Measurements from ENCODE around the gene TTYH1.
"Not testable (repeated sequence)": the region's sequence is repeated elsewhere in the genome, so short reads cannot be mapped to it uniquely, and the experiment has no call there.

The TTYH1 gene

GRCh38 chr19:54415208-54415900 is at the start of gene TTYH1:
Gene TTYH1 (plus strand): TSS chr19:54415464. CDS start chr19:54415553, 89 bp downstream.
- H3K27me3 ChIP-seq (ENCODE audit: low read depth, low read length) = peaks cover 31% of the 10 kb centered on the region
- peak within 1 kb of the TSS in 1 of 2 donors; percentile 45 for H3K4me3 ChIP-seq (ENCODE audit: low read depth in 1 of 2, low read length in 2 of 2)
- no peak within 1 kb of the TSS for H3K27ac ChIP-seq (ENCODE audit: low read length)
- H3K4me1 ChIP-seq (ENCODE audit: control insufficient read depth in 1 of 2, insufficient read depth in 2 of 2, low read length in 2 of 2) = peaks cover 0 to 9% of the 10 kb centered on the region in 2 donors
- no peaks in the 10 kb centered on the region for H3K9me3 ChIP-seq (ENCODE audit: control insufficient read depth in 1 of 2, low read length in 2 of 2)
- no peaks in the 10 kb centered on the region for H3K36me3 ChIP-seq (ENCODE audit: control insufficient read depth in 1 of 2, insufficient read depth in 2 of 2, low read length in 2 of 2)

DNA sequence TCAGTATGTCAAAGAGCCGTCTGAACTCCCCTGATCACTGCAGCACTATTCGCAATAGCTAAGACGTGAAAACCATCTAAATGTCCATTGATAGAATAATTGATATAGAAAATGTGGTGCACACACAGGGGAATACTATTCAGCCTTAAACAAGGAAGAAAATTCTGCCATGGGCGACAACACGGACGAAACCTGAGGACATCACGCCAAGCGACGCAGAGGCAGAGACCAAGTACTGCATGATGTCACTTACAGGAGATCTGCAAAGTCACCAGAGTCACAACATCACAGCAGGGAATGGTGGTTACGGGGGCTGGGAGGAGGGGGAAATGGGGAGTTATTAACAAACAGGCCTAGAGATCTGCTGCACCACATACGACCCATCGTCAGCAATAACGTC is 49.5 kb upstream of the TTYH1 start:
- H3K27me3 ChIP-seq (ENCODE audit: low read depth, low read length); H3K27ac ChIP-seq (ENCODE audit: low read length); H3K4me3 ChIP-seq (ENCODE audit: low read depth in 1 of 2, low read length in 2 of 2); H3K4me1 ChIP-seq (ENCODE audit: control insufficient read depth in 1 of 2, insufficient read depth in 2 of 2, low read length in 2 of 2); H3K9me3 ChIP-seq (ENCODE audit: control insufficient read depth in 1 of 2, low read length in 2 of 2); H3K36me3 ChIP-seq (ENCODE audit: control insufficient read depth in 1 of 2, insufficient read depth in 2 of 2, low read length in 2 of 2): not testable (repeated sequence)

GRCh38 chr19:54366811-54367210 is 48.5 kb upstream of the TTYH1 start:
- H3K4me3 ChIP-seq (ENCODE audit: low read depth in 1 of 2, low read length in 2 of 2) = no peak overlapping the region
- no peak overlapping the region for H3K27ac ChIP-seq (ENCODE audit: low read length)
- no peaks in the 10 kb centered on the region for H3K9me3 ChIP-seq (ENCODE audit: control insufficient read depth in 1 of 2, low read length in 2 of 2)
- no peaks in the 10 kb centered on the region for H3K36me3 ChIP-seq (ENCODE audit: control insufficient read depth in 1 of 2, insufficient read depth in 2 of 2, low read length in 2 of 2)
- H3K4me1 ChIP-seq (ENCODE audit: control insufficient read depth in 1 of 2, insufficient read depth in 2 of 2, low read length in 2 of 2) = no peaks in the 10 kb centered on the region
- no peaks in the 10 kb centered on the region for H3K27me3 ChIP-seq (ENCODE audit: low read depth, low read length)

DNA sequence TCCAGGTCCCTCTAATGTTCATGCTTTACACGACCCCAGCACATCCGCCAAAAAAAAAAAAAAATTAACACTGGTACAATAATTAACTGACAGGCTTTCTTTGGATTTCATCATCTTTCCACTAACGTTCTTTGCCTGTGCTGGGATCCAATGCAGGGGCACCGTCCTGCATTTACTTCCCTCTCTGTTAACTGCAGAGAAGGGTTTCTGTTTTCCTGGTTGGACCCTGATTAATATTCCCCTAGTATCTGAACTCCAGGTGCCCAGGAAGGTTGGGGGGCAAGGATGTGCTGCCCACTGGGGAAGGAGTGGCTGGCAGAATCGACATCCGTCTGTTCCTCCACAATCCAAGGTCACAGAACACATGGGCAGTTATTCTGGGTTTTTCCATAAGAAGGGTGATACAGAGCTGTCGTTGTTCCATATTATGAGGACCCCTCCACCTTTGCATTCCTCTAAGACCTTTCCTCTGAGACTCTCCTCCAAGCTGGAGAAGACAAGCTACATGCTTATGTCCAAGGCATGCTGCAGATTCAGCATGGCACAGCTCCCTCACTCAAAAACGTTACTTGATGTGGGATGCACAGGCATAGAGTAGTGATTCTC is 46.1 kb upstream of the TTYH1 start:
- H3K27ac ChIP-seq (ENCODE audit: low read length) = no peak overlapping the region
- H3K4me1 ChIP-seq (ENCODE audit: control insufficient read depth in 1 of 2, insufficient read depth in 2 of 2, low read length in 2 of 2) = no peaks in the 10 kb centered on the region
- no peaks in the 10 kb centered on the region for H3K36me3 ChIP-seq (ENCODE audit: control insufficient read depth in 1 of 2, insufficient read depth in 2 of 2, low read length in 2 of 2)
- no peaks in the 10 kb centered on the region for H3K27me3 ChIP-seq (ENCODE audit: low read depth, low read length)
- peak overlapping the region in 1 of 2 donors; percentile 23 for H3K4me3 ChIP-seq (ENCODE audit: low read depth in 1 of 2, low read length in 2 of 2)
- no peaks in the 10 kb centered on the region for H3K9me3 ChIP-seq (ENCODE audit: control insufficient read depth in 1 of 2, low read length in 2 of 2)

GRCh38 chr19:54369688-54370433 is 45.4 kb upstream of the TTYH1 start:
- H3K4me1 ChIP-seq (ENCODE audit: control insufficient read depth in 1 of 2, insufficient read depth in 2 of 2, low read length in 2 of 2); H3K27ac ChIP-seq (ENCODE audit: low read length); H3K4me3 ChIP-seq (ENCODE audit: low read depth in 1 of 2, low read length in 2 of 2); H3K27me3 ChIP-seq (ENCODE audit: low read depth, low read length); H3K36me3 ChIP-seq (ENCODE audit: control insufficient read depth in 1 of 2, insufficient read depth in 2 of 2, low read length in 2 of 2); H3K9me3 ChIP-seq (ENCODE audit: control insufficient read depth in 1 of 2, low read length in 2 of 2): not testable (repeated sequence)

GRCh38 chr19:54370434-54370796 is 44.8 kb upstream of the TTYH1 start:
- H3K27ac ChIP-seq (ENCODE audit: low read length); H3K4me3 ChIP-seq (ENCODE audit: low read depth in 1 of 2, low read length in 2 of 2); H3K4me1 ChIP-seq (ENCODE audit: control insufficient read depth in 1 of 2, insufficient read depth in 2 of 2, low read length in 2 of 2); H3K27me3 ChIP-seq (ENCODE audit: low read depth, low read length); H3K9me3 ChIP-seq (ENCODE audit: control insufficient read depth in 1 of 2, low read length in 2 of 2); H3K36me3 ChIP-seq (ENCODE audit: control insufficient read depth in 1 of 2, insufficient read depth in 2 of 2, low read length in 2 of 2): not testable (repeated sequence)

- not testable (repeated sequence) for H3K27ac ChIP-seq (ENCODE audit: low read length); H3K4me3 ChIP-seq (ENCODE audit: low read depth in 1 of 2, low read length in 2 of 2); H3K4me1 ChIP-seq (ENCODE audit: control insufficient read depth in 1 of 2, insufficient read depth in 2 of 2, low read length in 2 of 2); H3K9me3 ChIP-seq (ENCODE audit: control insufficient read depth in 1 of 2, low read length in 2 of 2); H3K27me3 ChIP-seq (ENCODE audit: low read depth, low read length); H3K36me3 ChIP-seq (ENCODE audit: control insufficient read depth in 1 of 2, insufficient read depth in 2 of 2, low read length in 2 of 2)
These were observed 43.8 kb upstream of the TTYH1 start for GRCh38 chr19:54371453-54371852.

DNA sequence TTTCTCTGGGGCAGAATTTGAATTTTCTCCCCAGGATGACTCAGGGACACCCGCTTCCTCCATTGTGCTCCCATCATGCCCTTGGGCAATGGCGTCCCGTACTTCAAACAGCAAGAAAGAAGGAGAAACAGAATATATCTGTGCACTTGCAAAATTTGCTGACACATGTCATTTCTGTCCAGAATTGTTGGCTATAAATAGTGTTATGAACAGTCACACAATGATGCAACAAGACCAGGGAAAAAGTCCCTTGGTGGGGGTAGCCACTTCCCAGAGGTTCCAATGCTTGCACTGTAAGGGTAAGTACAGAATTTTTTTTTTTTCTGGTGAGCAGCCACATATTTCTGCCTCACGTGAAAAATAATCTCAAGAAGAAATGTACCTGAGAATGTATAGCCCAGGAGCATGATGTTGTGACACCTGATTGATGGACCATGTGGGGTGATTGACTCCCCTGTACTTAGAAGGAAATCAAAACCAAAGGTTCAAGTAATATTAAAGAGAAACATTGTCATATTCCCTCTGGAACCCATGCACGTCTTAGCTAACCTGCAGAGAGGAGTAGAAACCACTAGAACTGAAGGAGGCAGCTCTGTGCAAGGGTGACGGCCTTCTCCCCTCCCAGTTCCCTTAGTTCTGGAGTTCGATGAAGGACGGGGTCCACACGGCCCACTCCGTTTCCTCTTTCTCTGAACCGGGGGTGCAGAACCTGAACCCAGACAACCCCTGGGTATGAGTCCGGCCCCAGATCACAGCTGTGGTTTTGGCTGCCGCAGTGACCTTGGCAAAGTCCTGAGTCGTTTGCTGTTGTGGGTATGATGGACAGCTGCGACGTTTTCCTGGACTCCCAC is 41.3 kb upstream of the TTYH1 start:
- H3K4me3 ChIP-seq (ENCODE audit: low read depth in 1 of 2, low read length in 2 of 2) = no peak overlapping the region
- no peaks in the 10 kb centered on the region for H3K36me3 ChIP-seq (ENCODE audit: control insufficient read depth in 1 of 2, insufficient read depth in 2 of 2, low read length in 2 of 2)
- no peak overlapping the region for H3K27ac ChIP-seq (ENCODE audit: low read length)
- H3K9me3 ChIP-seq (ENCODE audit: control insufficient read depth in 1 of 2, low read length in 2 of 2) = no peaks in the 10 kb centered on the region
- no peaks in the 10 kb centered on the region for H3K27me3 ChIP-seq (ENCODE audit: low read depth, low read length)
- H3K4me1 ChIP-seq (ENCODE audit: control insufficient read depth in 1 of 2, insufficient read depth in 2 of 2, low read length in 2 of 2) = no peaks in the 10 kb centered on the region

DNA sequence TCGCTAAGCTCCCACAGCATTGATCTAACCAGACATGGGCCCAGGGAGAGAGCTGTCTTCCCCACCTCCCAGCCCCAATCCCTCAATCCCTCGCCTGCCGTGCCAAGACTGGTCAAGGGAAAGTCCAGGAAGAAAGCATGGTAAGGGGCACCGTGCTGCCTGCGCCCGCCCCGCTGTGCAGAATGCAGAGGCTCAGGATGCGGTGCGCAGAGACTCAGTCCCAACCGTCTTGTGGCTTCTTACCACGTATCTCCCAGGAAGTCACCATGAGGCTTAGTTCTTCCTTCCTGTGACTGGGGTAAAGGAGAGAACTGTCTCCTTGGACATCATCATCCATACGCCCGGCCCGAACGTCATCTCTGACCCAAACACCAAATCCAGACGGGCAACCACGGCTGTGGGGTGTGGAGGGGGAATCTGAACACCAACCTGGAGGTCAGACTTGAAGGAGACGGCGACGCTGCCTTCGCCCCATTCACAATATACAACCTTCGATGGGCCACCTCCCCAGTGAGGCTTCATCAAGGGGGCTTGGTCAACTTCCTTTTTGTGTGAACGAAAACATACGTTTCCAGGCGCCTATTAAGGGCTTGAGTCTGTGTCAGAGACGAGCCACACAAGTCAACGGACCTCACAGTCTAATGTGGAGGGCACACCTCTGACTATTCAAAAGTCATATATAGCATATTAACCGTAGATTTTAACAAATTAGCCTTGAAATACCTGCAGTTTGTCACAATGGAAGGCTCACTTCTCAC is 39.9 kb upstream of the TTYH1 start:
- H3K9me3 ChIP-seq (ENCODE audit: control insufficient read depth in 1 of 2, low read length in 2 of 2); H3K4me3 ChIP-seq (ENCODE audit: low read depth in 1 of 2, low read length in 2 of 2); H3K36me3 ChIP-seq (ENCODE audit: control insufficient read depth in 1 of 2, insufficient read depth in 2 of 2, low read length in 2 of 2); H3K4me1 ChIP-seq (ENCODE audit: control insufficient read depth in 1 of 2, insufficient read depth in 2 of 2, low read length in 2 of 2); H3K27me3 ChIP-seq (ENCODE audit: low read depth, low read length): not testable (repeated sequence)
- peak overlapping the region; percentile 21 for H3K27ac ChIP-seq (ENCODE audit: low read length)

GRCh38 chr19:54376610-54377285 is 38.5 kb upstream of the TTYH1 start:
- no peak overlapping the region for H3K4me3 ChIP-seq (ENCODE audit: low read depth in 1 of 2, low read length in 2 of 2)
- no peaks in the 10 kb centered on the region for H3K4me1 ChIP-seq (ENCODE audit: control insufficient read depth in 1 of 2, insufficient read depth in 2 of 2, low read length in 2 of 2)
- no peaks in the 10 kb centered on the region for H3K27me3 ChIP-seq (ENCODE audit: low read depth, low read length)
- no peaks in the 10 kb centered on the region for H3K9me3 ChIP-seq (ENCODE audit: control insufficient read depth in 1 of 2, low read length in 2 of 2)
- H3K36me3 ChIP-seq (ENCODE audit: control insufficient read depth in 1 of 2, insufficient read depth in 2 of 2, low read length in 2 of 2) = no peaks in the 10 kb centered on the region
- no peak overlapping the region for H3K27ac ChIP-seq (ENCODE audit: low read length)
